ENCODE data around the gene TAOK2.

The TAOK2 gene

GRCh38 chr16:29995324-29995910 is 21.7 kb downstream of the TAOK2 start, which contains the start of gene HIRIP3 (continued):
- TF ChIP-seq ZNF26 (tag by site-specific recombination; IDR thresholded peaks at IDR 0.05) (no peak), ZNF692 (tag by site-specific recombination; IDR thresholded peaks at IDR 0.05) (peak; percentile 89), RBAK (tag by site-specific recombination; IDR thresholded peaks at IDR 0.05) (no peak), BCL6B (tag by site-specific recombination; IDR thresholded peaks at IDR 0.05) (0 out of 2 replicates have a peak, but pooled peaks have one; percentile 14), ZNF140 (tag by site-specific recombination; IDR thresholded peaks at IDR 0.05) (no peak), ZNF701 (tag by site-specific recombination; IDR thresholded peaks at IDR 0.05) (peak; percentile 13; the same call in 1 of the 2 replicates), ZSCAN18 (tag by site-specific recombination; IDR thresholded peaks at IDR 0.05) (peak; percentile 61), ZNF561 (tag by site-specific recombination; IDR thresholded peaks at IDR 0.05; ENCODE audit: borderline replicate concordance) (no peak), ZEB2 (tag by site-specific recombination; IDR thresholded peaks at IDR 0.05) (peak; percentile 87), ZNF529 (tag by site-specific recombination; IDR thresholded peaks at IDR 0.05; ENCODE audit: insufficient replicate concordance) (no peak), ZNF660 (tag by site-specific recombination; IDR thresholded peaks at IDR 0.05) (no peak), ZFP41 (tag by site-specific recombination; IDR thresholded peaks at IDR 0.05; ENCODE audit: borderline replicate concordance) (no peak), PRDM6 (tag by site-specific recombination; IDR thresholded peaks at IDR 0.05) (no peak)

GRCh38 chr16:29995911-29996765 is 22.5 kb downstream of the TAOK2 start, which contains the start of gene INO80E:
TSS of gene INO80E (plus strand) at chr16:29996241. CDS start at chr16:29996311, 70 bp downstream.
- Histone ChIP-seq H3K27ac (ENCODE audit: extremely low read depth, low read depth, low read length) (peak within 1 kb of the TSS; percentile 91), H3K4me1 (ENCODE audit: control insufficient read depth, insufficient read depth, low read length) (no peaks in the 10 kb centered on the region; the same call in 1 of the 2 replicates), H3K9me3 (ENCODE audit: control insufficient read depth, insufficient read depth, low read depth, low read length) (no peaks in the 10 kb centered on the region), H3K36me3 (ENCODE audit: control insufficient read depth in 2 of 2, insufficient read depth in 1 of 2, low read length in 2 of 2) (peaks cover 8 to 78% of the 10 kb centered on the region in 2 experiments), H3K4me3 (ENCODE audit: low read depth, low read length) (peak within 1 kb of the TSS; percentile 93)
- ChIA-PET POLR2A (interaction anchor here (0.5 to 4.0 kb wide), 22 partner anchors 9 to 1477 kb away, joined by 3 to 42 read pairs (median 4); partner anchors contain the start of genes ALDOA, DOC2A, KCTD13 and PAGR1), CTCF (interaction anchor here (0.6 to 2.1 kb wide), 13 partner anchors 10 to 274 kb away, joined by 3 to 12 read pairs (median 3); partner anchors contain the start of genes PAGR1 and PRRT2)
- TF ChIP-seq KLF7 (tag by site-specific recombination; IDR thresholded peaks at IDR 0.05; ENCODE audit: borderline replicate concordance) (peak; percentile 81), INSM2 (tag by site-specific recombination; IDR thresholded peaks at IDR 0.05) (peak; percentile 44), EGR2 (tag by site-specific recombination; IDR thresholded peaks at IDR 0.05; ENCODE audit: low read depth) (peak; percentile 48), ZNF350 (tag by site-specific recombination; IDR thresholded peaks at IDR 0.05) (no peak), SP7 (tag by site-specific recombination; IDR thresholded peaks at IDR 0.05) (no peak; the same call in none of the 2 replicates), ZNF704 (tag by site-specific recombination; IDR thresholded peaks at IDR 0.05) (no peak), OVOL3 (tag by site-specific recombination; IDR thresholded peaks at IDR 0.05) (peak; percentile 43; the same call in 1 of the 2 replicates), ZNF24 (tag by site-specific recombination; IDR thresholded peaks at IDR 0.05) (peak; percentile 43; the same call in 1 of the 2 replicates), KLF16 (tag by site-specific recombination; IDR thresholded peaks at IDR 0.05) (peak; percentile 81)

Measured in HEK293 (cell line).